IMR-90 (cell line): ENCODE measurements around the gene TNRC6C.

ENCODE experiments used
- CTCF ChIP-seq: conservative IDR thresholded peaks from 2 replicates; pipeline ENCODE4 v1.5.1; 2012; ENCODE audit warnings: mild to moderate bottlenecking, low read depth, low read length, improper control_type of control experiment
- POLR2A ChIP-seq: IDR thresholded peaks from 2 replicates; pipeline ENCODE4 v1.6.1; 2012; ENCODE audit warnings: mild to moderate bottlenecking, low read depth, low read length
- RAD21 ChIP-seq: IDR thresholded peaks from 2 replicates; pipeline ENCODE4 v1.6.1; 2012; ENCODE audit warnings: low read length, improper control_type of control experiment
- RCOR1 ChIP-seq: IDR thresholded peaks from 2 replicates; pipeline ENCODE4 v1.6.1; 2012; ENCODE audit warnings: mild to moderate bottlenecking, low read length, improper control_type of control experiment; ENCODE audit not compliant: insufficient replicate concordance
- RFX5 ChIP-seq: IDR thresholded peaks from 2 replicates; pipeline ENCODE4 v1.8.0; 2012; ENCODE audit warnings: low read depth, mild to moderate bottlenecking, low read length, moderate library complexity
- SMC3 ChIP-seq: fragments of 150-350 bp; IDR thresholded peaks from 2 replicates; pipeline ENCODE4 v1.6.1; 2016; ENCODE audit warnings: low read depth, mild to moderate bottlenecking, antibody characterized with exemption, low read length, moderate library complexity

DNA sequence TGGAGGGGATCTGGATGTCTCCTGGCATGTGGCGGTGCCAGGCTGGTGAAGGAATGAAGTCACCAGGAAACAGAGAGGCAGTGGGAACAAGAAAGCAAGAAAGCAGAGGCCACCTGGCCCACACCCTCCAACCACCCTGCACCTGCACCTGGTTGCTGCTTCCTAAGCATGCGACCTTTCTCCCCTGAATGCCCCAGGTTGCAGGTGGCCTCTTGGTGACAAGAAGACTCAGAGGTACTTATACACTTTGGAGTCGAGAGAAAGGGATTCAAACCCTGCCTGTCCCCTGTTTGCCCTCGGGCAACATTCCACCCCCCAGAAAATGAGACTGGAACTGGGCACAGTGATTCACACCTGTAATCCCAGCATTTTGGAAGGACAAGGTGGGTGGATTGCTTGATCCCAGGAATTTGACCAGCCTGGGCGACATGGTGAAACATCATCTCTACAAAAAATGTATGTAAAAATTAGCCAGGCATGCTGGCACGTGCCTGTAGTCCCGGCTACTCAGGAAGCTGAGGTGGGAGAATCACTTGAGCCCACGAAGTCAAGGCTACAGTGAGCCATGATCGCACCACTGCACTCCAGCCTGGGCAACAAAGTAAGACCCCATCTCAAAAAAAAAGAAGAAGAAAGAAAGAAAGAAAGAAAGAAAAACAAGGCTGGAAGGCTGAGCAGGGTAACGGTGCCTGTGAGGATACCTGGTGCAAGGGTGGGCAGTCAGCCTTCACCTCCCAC lies 34.6 kb upstream of the TNRC6C start:
- TF ChIP-seq CTCF (no peak), RAD21 (no peak), RFX5 (no peak), SMC3 (no peak), POLR2A (no peak), RCOR1 (no peak)
